Neuron (in vitro differentiated cells): ENCODE data around the gene FAT1.

Experiments
- H2AFZ ChIP-seq: one replicate; pipeline ENCODE4 v1.6.1; 2013; ENCODE audit warnings: low read depth, mild to moderate bottlenecking, inconsistent platforms, low read length, moderate library complexity
- H3K27me3 ChIP-seq: one replicate; pipeline ENCODE4 v1.6.1; 2013; ENCODE audit warnings: low read length; ENCODE audit not compliant: insufficient read depth
- H3K36me3 ChIP-seq: one replicate; pipeline ENCODE4 v1.6.1; 2013; ENCODE audit warnings: low read length; ENCODE audit not compliant: insufficient read depth
- H3K4me1 ChIP-seq: one replicate; pipeline ENCODE4 v1.6.1; 2013; ENCODE audit warnings: low read length; ENCODE audit not compliant: insufficient read depth
- H3K4me3 ChIP-seq: 2 replicates; pipeline ENCODE4 v1.5.1; 2013; ENCODE audit warnings: mild to moderate bottlenecking, low read length, moderate library complexity
- H3K9me3 ChIP-seq: one replicate; pipeline ENCODE4 v1.6.1; 2013; ENCODE audit warnings: low read length

Gene FAT1

GRCh38 chr4:186739802-186740434, 16.3 kb upstream of the FAT1 start:
- H3K4me3 ChIP-seq, result no peak overlapping the region
- no peaks in the 10 kb centered on the region for H3K36me3 ChIP-seq
- no peaks in the 10 kb centered on the region for H3K9me3 ChIP-seq
- no peak overlapping the region for H2AFZ ChIP-seq
- H3K27me3 ChIP-seq, result no peaks in the 10 kb centered on the region
- H3K4me1 ChIP-seq, result no peaks in the 10 kb centered on the region

- no peaks in the 10 kb centered on the region for H3K27me3 ChIP-seq
- H3K4me3 ChIP-seq, result no peak overlapping the region
- no peaks in the 10 kb centered on the region for H3K4me1 ChIP-seq
- H2AFZ ChIP-seq, result no peak overlapping the region
- H3K36me3 ChIP-seq, result no peaks in the 10 kb centered on the region
- no peaks in the 10 kb centered on the region for H3K9me3 ChIP-seq
Measured at GRCh38 chr4:186739317-186739716, 15.7 kb upstream of the FAT1 start.

GRCh38 chr4:186738421-186738820, 14.8 kb upstream of the FAT1 start:
- Histone ChIP-seq H3K36me3 (no peaks in the 10 kb centered on the region), H3K27me3 (no peaks in the 10 kb centered on the region), H3K4me1 (no peaks in the 10 kb centered on the region), H3K4me3 (no peak overlapping the region), H3K9me3 (no peaks in the 10 kb centered on the region), H2AFZ (no peak overlapping the region)

- no peak overlapping the region for H2AFZ ChIP-seq
- H3K4me1 ChIP-seq, result no peaks in the 10 kb centered on the region
- H3K36me3 ChIP-seq, result no peaks in the 10 kb centered on the region
- no peaks in the 10 kb centered on the region for H3K9me3 ChIP-seq
- no peaks in the 10 kb centered on the region for H3K27me3 ChIP-seq
- no peak overlapping the region for H3K4me3 ChIP-seq
Measured at GRCh38 chr4:186737427-186737826, 13.8 kb upstream of the FAT1 start.

GRCh38 chr4:186736466-186736865, 12.8 kb upstream of the FAT1 start:
- Histone ChIP-seq H2AFZ (no peak overlapping the region), H3K9me3 (no peaks in the 10 kb centered on the region), H3K36me3 (no peaks in the 10 kb centered on the region), H3K4me3 (no peak overlapping the region), H3K27me3 (no peaks in the 10 kb centered on the region), H3K4me1 (peaks cover 1% of the 10 kb centered on the region)

- Histone ChIP-seq H3K36me3 (no peaks in the 10 kb centered on the region), H3K4me1 (peaks cover 5% of the 10 kb centered on the region), H2AFZ (no peak overlapping the region), H3K27me3 (no peaks in the 10 kb centered on the region), H3K9me3 (no peaks in the 10 kb centered on the region), H3K4me3 (no peak overlapping the region)
Measured at GRCh38 chr4:186734251-186734650, 10.6 kb upstream of the FAT1 start.

GRCh38 chr4:186733778-186734177, 10.1 kb upstream of the FAT1 start:
- Histone ChIP-seq H3K27me3 (no peaks in the 10 kb centered on the region), H3K4me1 (peaks cover 5% of the 10 kb centered on the region), H3K4me3 (no peak overlapping the region), H3K9me3 (no peaks in the 10 kb centered on the region), H3K36me3 (no peaks in the 10 kb centered on the region), H2AFZ (no peak overlapping the region)

- Histone ChIP-seq H3K27me3 (no peaks in the 10 kb centered on the region), H3K36me3 (no peaks in the 10 kb centered on the region), H3K4me1 (peaks cover 17% of the 10 kb centered on the region), H2AFZ (no peak overlapping the region), H3K9me3 (no peaks in the 10 kb centered on the region), H3K4me3 (no peak overlapping the region)
Measured at GRCh38 chr4:186730621-186731020, 7.0 kb upstream of the FAT1 start.

- Histone ChIP-seq H3K9me3 (no peaks in the 10 kb centered on the region), H2AFZ (no peak overlapping the region), H3K27me3 (no peaks in the 10 kb centered on the region), H3K4me1 (peaks cover 22% of the 10 kb centered on the region), H3K36me3 (no peaks in the 10 kb centered on the region), H3K4me3 (no peak overlapping the region)
Measured at GRCh38 chr4:186729856-186730255, 6.2 kb upstream of the FAT1 start.

GRCh38 chr4:186728631-186729271, 5.1 kb upstream of the FAT1 start:
- Histone ChIP-seq H3K4me1 (peaks cover 22% of the 10 kb centered on the region), H3K9me3 (no peaks in the 10 kb centered on the region), H3K4me3 (no peak overlapping the region), H3K36me3 (no peaks in the 10 kb centered on the region), H3K27me3 (no peaks in the 10 kb centered on the region), H2AFZ (no peak overlapping the region)

- Histone ChIP-seq H3K27me3 (no peaks in the 10 kb centered on the region), H3K36me3 (no peaks in the 10 kb centered on the region), H2AFZ (no peak overlapping the region), H3K9me3 (no peaks in the 10 kb centered on the region), H3K4me1 (peaks cover 22% of the 10 kb centered on the region), H3K4me3 (no peak overlapping the region)
Measured at GRCh38 chr4:186727977-186728519, 4.4 kb upstream of the FAT1 start.

- Histone ChIP-seq H3K9me3 (no peaks in the 10 kb centered on the region), H3K4me3 (peak overlapping the region; percentile 65), H2AFZ (peak overlapping the region; percentile 86), H3K36me3 (no peaks in the 10 kb centered on the region), H3K4me1 (peaks cover 25% of the 10 kb centered on the region), H3K27me3 (no peaks in the 10 kb centered on the region)
Measured at GRCh38 chr4:186727169-186727976, 3.7 kb upstream of the FAT1 start.
